Ovary (tissue), 9 donors: ENCODE measurements around the gene ATP13A4. TPM values are rescaled to one million over a fixed set of nuclear protein-coding genes. Genes with fewer than 3 reads are reported as not detected.

Source experiments
- DNase-seq, 5 donors: peaks; one replicate each; pipeline ENCODE4 v3.0.0-alpha.2; 2019 to 2020
- H3K27ac ChIP-seq, 2 donors: fragments of 200-600 bp; one replicate each; pipeline versions ENCODE4 v1.5.1 to v1.8.0; 2019 to 2022
- H3K27me3 ChIP-seq: fragments of 200-600 bp; one replicate; pipeline ENCODE4 v1.8.0; 2022
- H3K36me3 ChIP-seq: fragments of 200-600 bp; sonication (generic); one replicate; pipeline ENCODE4 v1.5.1; 2019
- H3K4me1 ChIP-seq: one replicate; pipeline ENCODE4 v1.8.1; 2013; ENCODE audit warnings: mild to moderate bottlenecking, moderate library complexity; ENCODE audit not compliant: insufficient read depth
- H3K4me3 ChIP-seq: fragments of 200-600 bp; sonication (generic); one replicate; pipeline ENCODE4 v1.5.1; 2017
- H3K9me3 ChIP-seq, 2 donors: fragments of 200-600 bp in 1 of 2; sonication (generic) in 1 of 2; one replicate each; pipeline versions ENCODE4 v1.5.1 to v1.8.1; 2013 to 2019; ENCODE audit warnings: mild to moderate bottlenecking in 1 of 2, moderate library complexity in 1 of 2
- EP300 ChIP-seq: sonication (generic); formaldehyde crosslinking; IDR thresholded peaks from one replicate; pipeline ENCODE4 v1.6.1; 2017; ENCODE audit warnings: antibody characterized with exemption
- POLR2A ChIP-seq: fragments of 450-650 bp; IDR thresholded peaks from one replicate; pipeline ENCODE4 v1.6.1; 2017; ENCODE audit warnings: antibody characterized with exemption, mild to moderate bottlenecking, moderate library complexity
- whole genome bisulfite sequencing, 3 donors: extraction: QIAGEN DNeasy Blood & Tissue Kit in 1 of 3; methylation state at CpG; one replicate each; pipeline versions ENCODE4 v1.1.5 to v1.1.7; 2013 to 2017; 5-methylcytosine and 5-hydroxymethylcytosine counted together
- intact Hi-C, 4 donors: fragments of 100-400 bp; cut with DNase I; formaldehyde crosslinking; loops; one replicate each; pipeline versions ENCODE4 v1.11.0 to v1.15.1; 2022 to 2023
- polyA plus RNA-seq, 2 donors: library from polyadenylated mRNA; stranded (reverse); fragments of 200-250 nt in 1 of 2; fragments of 350-450 nt in 1 of 2; fragmentation: Illumina TruSeq in 1 of 2; extraction: RNeasy Lipid Tissue Mini Kit (QIAGEN cat#74804) in 1 of 2; gene quantifications; one replicate each; pipeline ENCODE4 v1.2.3, GENCODE V29; 2013 to 2014
- total RNA-seq, 7 donors: library from RNA; depleted of rRNA in 2 of 7; stranded (reverse); fragments of >200 nt in 2 of 7; fragmentation: NEBNext Ultra II Directional in 3 of 7; extraction: Animal tissue kit (Norgen Biotek cat#: 25700) in 3 of 7; gene quantifications; one replicate each; pipeline versions ENCODE4 v1.1.0 to v1.2.4, GENCODE V29; 2016 to 2023
- TF ChIP-seq, protein P1 (sequence below), 3 donors: fragments of 450-650 bp in 2 of 3; fragments of 200-600 bp in 1 of 3; IDR thresholded peaks; one replicate each; pipeline versions ENCODE4 v1.5.1 to v1.8.0; 2016 to 2022; ENCODE audit warnings: antibody characterized with exemption in 3 of 3, mild to moderate bottlenecking in 1 of 3
- donor health status: DM: no; HTN: no; CAD: no; lungs with moderate emphysema.
- donor health status: DM: no; HTN: no; CAD: no.
- donor health status: Bipolar disorder and iron deficiency.
- donor health status: DM: yes; HTN: yes; CAD: no.
- donor health status: DM: no; HTN: no; CAD: no.
- donor health status: DM: yes; HTN: yes; CAD: no.

Gene ATP13A4
- total and polyA plus RNA-seq, 9 donors: 0.27 to 17.5 (median 0.51) TPM

DNA sequence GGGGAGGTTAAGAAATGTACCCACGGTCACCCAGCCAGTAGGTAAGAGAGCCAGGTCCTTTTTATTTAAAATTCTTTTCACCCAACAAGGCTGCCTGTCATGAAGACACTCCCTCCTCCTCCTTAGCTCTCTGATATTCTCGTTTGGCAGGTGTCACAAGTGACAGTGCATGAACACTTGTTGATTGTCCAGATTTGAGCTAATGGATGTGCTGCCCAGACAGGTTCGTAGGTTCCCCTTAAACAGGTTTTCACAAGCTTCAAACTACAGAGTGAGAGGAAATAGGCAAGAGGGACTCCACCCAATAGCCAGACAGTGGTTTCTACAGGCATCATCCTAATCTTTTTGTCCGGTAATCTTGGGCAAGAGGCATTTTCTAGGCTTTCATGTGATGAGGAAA, 32.2 kb downstream of the ATP13A4 start:
- DNase-seq: no peak
- 56 to 75% (median 64%) methylated on average over 4 of the region's 4 CpGs for WGBS, 3 donors
- intact Hi-C loops: no loop called here
- Histone ChIP-seq H3K36me3 (no peaks in the 10 kb centered on the region), H3K9me3 (no peaks in the 10 kb centered on the region), H3K4me1 (no peaks in the 10 kb centered on the region), H3K27ac (no peak overlapping the region), H3K4me3 (no peak overlapping the region), H3K27me3 (no peaks in the 10 kb centered on the region)
- TF ChIP-seq, protein P1, sequence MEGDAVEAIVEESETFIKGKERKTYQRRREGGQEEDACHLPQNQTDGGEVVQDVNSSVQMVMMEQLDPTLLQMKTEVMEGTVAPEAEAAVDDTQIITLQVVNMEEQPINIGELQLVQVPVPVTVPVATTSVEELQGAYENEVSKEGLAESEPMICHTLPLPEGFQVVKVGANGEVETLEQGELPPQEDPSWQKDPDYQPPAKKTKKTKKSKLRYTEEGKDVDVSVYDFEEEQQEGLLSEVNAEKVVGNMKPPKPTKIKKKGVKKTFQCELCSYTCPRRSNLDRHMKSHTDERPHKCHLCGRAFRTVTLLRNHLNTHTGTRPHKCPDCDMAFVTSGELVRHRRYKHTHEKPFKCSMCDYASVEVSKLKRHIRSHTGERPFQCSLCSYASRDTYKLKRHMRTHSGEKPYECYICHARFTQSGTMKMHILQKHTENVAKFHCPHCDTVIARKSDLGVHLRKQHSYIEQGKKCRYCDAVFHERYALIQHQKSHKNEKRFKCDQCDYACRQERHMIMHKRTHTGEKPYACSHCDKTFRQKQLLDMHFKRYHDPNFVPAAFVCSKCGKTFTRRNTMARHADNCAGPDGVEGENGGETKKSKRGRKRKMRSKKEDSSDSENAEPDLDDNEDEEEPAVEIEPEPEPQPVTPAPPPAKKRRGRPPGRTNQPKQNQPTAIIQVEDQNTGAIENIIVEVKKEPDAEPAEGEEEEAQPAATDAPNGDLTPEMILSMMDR (IDR thresholded peaks at IDR 0.05): no peak
- TF ChIP-seq POLR2A: no peak

DNA sequence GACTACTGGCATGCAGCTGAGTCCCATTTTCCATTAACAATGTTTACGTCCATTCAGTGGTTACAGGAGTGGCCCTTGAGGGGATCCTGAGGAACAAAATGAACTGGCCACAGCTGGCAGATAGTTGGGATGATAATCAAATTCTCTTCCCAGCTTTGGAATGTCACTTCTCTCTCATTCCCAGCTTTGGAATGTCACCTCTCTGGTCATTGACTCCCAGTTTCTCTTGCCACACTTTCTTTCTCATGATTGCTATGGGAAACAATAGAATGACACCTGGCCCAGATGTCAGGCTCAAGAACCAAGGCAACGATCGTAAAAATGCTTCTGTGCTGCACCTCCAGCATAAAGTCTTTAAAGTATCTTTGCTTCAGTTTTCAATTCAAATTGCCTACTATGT, 34.0 kb downstream of the ATP13A4 start:
- Histone ChIP-seq H3K9me3 (no peaks in the 10 kb centered on the region), H3K36me3 (no peaks in the 10 kb centered on the region), H3K4me1 (no peaks in the 10 kb centered on the region), H3K4me3 (no peak overlapping the region), H3K27ac (no peak overlapping the region), H3K27me3 (no peaks in the 10 kb centered on the region)
- intact Hi-C loops: no loop called here
- no peak for DNase-seq
- WGBS, 3 donors: 83 to 91% (median 87%) methylated on average over 3 of the region's 3 CpGs
- TF ChIP-seq, protein P1 (IDR thresholded peaks at IDR 0.05): no peak
- TF ChIP-seq POLR2A (no peak), EP300 (no peak)

DNA sequence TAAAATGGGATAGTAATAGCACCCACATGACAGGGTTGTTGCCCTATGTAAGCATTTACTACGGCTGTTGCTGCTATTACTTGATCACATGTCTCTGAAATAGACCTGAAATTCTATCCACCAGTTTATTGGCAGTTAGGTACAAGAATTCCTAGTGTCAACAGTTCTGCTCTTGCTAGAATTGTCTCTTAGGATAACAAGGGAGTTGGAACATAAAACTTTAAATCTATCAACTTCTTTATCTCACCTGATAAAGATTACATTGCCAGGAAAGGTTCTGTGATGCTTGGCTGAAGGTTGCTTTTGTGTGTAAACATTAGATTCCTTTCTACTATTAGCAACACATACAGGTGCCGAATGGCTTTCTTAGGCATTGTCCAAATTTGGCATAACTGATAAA, 38.7 kb downstream of the ATP13A4 start:
- WGBS, 3 donors: 54 to 65% (median 55%) methylated on average over 2 of the region's 2 CpGs
- intact Hi-C loops: no loop called here
- Histone ChIP-seq H3K27me3 (no peaks in the 10 kb centered on the region), H3K4me1 (no peaks in the 10 kb centered on the region), H3K36me3 (no peaks in the 10 kb centered on the region), H3K4me3 (no peak overlapping the region), H3K9me3 (no peaks in the 10 kb centered on the region), H3K27ac (no peak overlapping the region)
- TF ChIP-seq POLR2A (no peak), EP300 (no peak)
- TF ChIP-seq, protein P1 (IDR thresholded peaks at IDR 0.05): no peak
- DNase-seq: no peak

DNA sequence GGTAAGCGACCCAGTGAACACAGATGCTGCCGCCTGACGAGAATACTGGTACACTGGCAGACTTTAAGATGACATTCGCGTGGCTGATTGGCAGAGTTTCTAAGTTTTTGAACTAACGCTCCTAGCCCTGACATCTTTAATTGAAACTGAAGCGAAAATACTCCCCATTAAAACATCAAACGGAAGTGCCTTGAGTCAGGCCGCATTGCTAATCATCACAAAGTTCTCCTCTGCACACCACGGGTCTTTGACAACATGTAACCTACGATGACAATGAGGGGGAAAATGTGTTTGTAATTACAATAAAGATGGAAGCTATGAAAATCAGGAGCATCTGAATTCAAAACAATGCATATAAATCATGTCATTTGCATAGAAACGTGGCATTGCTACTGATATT, 44.5 kb downstream of the ATP13A4 start:
- Histone ChIP-seq H3K9me3 (no peaks in the 10 kb centered on the region), H3K27ac (no peak overlapping the region), H3K4me1 (no peaks in the 10 kb centered on the region), H3K36me3 (no peaks in the 10 kb centered on the region), H3K4me3 (no peak overlapping the region), H3K27me3 (no peaks in the 10 kb centered on the region)
- TF ChIP-seq POLR2A (no peak), EP300 (no peak)
- TF ChIP-seq, protein P1 (IDR thresholded peaks at IDR 0.05): no peak
- WGBS, 3 donors: 60 to 67% (median 67%) methylated on average over 12 of the region's 12 CpGs
- DNase-seq: no peak
- intact Hi-C loops: no loop called here
